Dendritic cell treated with granulocyte-macrophage colony-stimulating factor and Interleukin-4, amounts not matched to agents 40 ng/mL and 50 ng/mL, for 4 days (primary cell): ENCODE data around the gene FAM184A.

ENCODE experiments used
- H3K27ac Mint-ChIP-seq: one replicate; pipeline ENCODE4 v1.8.0; 2022; ENCODE audit warnings: mild to moderate bottlenecking, mixed read lengths
- H3K27me3 Mint-ChIP-seq: one replicate; pipeline ENCODE4 v1.8.0; 2022; ENCODE audit warnings: mild to moderate bottlenecking, mixed read lengths
- H3K36me3 Mint-ChIP-seq: one replicate; pipeline ENCODE4 v1.8.0; 2022; ENCODE audit warnings: low read depth, mixed read lengths
- H3K4me1 Mint-ChIP-seq: one replicate; pipeline ENCODE4 v1.8.0; 2022; ENCODE audit warnings: low read depth, mixed read lengths
- H3K4me3 Mint-ChIP-seq: one replicate; pipeline ENCODE4 v1.8.0; 2022; ENCODE audit warnings: mild to moderate bottlenecking, moderate library complexity, mixed read lengths
- H3K9me3 Mint-ChIP-seq: one replicate; pipeline ENCODE4 v1.8.0; 2022; ENCODE audit warnings: mixed read lengths
- intact Hi-C: fragments of 100-400 bp; cut with micrococcal nuclease; formaldehyde crosslinking; loops from one replicate; pipeline ENCODE4 v1.15.0; 2022

Gene FAM184A

DNA sequence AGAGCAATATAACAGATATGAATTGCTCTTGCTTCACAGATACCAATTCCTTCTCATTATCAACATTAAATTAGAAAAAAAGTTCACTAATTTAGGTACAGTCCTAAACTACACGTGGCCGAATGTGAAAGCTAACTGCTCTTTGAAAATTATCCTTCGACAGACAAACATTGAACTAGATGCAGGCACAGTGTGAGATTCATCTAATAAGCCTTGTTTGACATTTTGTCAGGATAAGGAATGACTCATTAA is 1.1 kb downstream of the FAM184A start:
- H3K27me3 Mint-ChIP-seq: peaks cover 48% of the 10 kb centered on the region
- peaks cover 9% of the 10 kb centered on the region for H3K4me1 Mint-ChIP-seq
- no peak overlapping the region for H3K4me3 Mint-ChIP-seq
- intact Hi-C loops: loop anchor here (10.0 kb wide), 1 partner anchor 143 kb away; the partner anchor contains the start of gene MCM9
- H3K9me3 Mint-ChIP-seq: no peaks in the 10 kb centered on the region
- H3K27ac Mint-ChIP-seq: no peak overlapping the region
- peaks cover 5% of the 10 kb centered on the region for H3K36me3 Mint-ChIP-seq

- Mint-ChIP-seq H3K36me3 (peaks cover 5% of the 10 kb centered on the region), H3K27me3 (peaks cover 48% of the 10 kb centered on the region), H3K9me3 (no peaks in the 10 kb centered on the region), H3K4me1 (peaks cover 9% of the 10 kb centered on the region), H3K27ac (no peak overlapping the region), H3K4me3 (no peak overlapping the region)
- intact Hi-C loops: loop anchor here (10.0 kb wide), 1 partner anchor 142 kb away; the partner anchor contains the start of gene MCM9
Observed at GRCh38 chr6:119076576-119077390, 1.7 kb downstream of the FAM184A start.

DNA sequence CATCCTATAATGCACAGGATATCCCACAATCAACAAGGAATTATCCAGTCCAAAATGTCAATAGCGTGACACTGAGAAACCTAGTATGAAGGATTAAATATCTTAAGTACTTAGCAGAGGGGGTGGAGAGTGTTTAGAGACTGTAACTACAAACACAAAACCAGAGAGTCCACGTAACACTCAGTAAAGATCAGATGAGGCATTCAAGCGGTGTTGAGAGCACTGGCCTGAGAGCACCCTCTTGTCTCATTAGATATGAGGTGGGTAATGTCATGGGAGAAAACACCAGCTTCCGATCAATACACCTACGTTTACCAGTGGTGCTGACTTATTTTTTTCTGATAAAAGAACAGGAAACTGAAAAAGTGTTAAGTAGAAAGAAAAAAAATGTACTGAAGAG is 2.3 kb downstream of the FAM184A start:
- Mint-ChIP-seq H3K27me3 (peaks cover 48% of the 10 kb centered on the region), H3K4me1 (peaks cover 9% of the 10 kb centered on the region), H3K9me3 (no peaks in the 10 kb centered on the region), H3K4me3 (no peak overlapping the region), H3K36me3 (peaks cover 5% of the 10 kb centered on the region), H3K27ac (no peak overlapping the region)
- intact Hi-C loops: loop anchor here (10.0 kb wide), 1 partner anchor 141 kb away; the partner anchor contains the start of gene MCM9

DNA sequence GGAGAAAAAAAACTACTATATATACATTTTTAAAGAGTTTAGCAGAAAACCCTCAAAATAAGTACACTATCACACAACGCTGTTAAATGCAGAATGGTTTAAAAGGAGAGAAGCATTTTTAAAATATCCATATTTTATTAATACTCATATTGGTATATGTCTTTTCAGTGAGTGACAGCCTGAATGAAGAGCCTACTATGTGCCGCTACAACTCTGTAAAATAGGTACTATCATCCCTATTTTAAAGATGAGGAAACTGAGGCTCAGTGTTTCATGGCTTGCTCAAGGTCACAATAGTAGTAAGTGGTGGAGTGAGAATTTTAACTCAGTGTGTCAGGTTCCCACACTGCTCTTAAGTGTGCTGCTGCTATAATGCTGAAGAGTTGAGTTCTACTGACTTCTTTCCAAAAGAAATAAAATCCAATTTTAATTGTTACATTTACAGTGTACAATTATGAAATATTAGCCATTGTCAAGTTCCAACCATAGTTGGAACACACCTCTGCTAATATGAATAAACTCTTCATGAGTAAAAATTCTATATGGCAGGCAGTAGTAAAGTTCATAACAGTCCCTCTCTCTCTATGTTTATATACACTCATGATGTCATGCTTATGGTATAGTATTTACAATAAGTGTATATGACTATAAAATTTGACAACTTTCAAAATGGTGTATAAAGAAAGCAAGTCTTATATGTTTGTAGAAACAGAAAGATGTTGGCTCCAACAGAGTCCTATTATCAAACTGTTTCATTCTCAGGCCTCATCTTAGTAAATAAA is 3.1 kb downstream of the FAM184A start:
- peaks cover 9% of the 10 kb centered on the region for H3K4me1 Mint-ChIP-seq
- H3K27me3 Mint-ChIP-seq: peaks cover 43% of the 10 kb centered on the region
- intact Hi-C loops: loop anchor here (10.0 kb wide), 1 partner anchor 141 kb away; the partner anchor contains the start of gene MCM9
- H3K27ac Mint-ChIP-seq: no peak overlapping the region
- H3K36me3 Mint-ChIP-seq: peaks cover 5% of the 10 kb centered on the region
- no peak overlapping the region for H3K4me3 Mint-ChIP-seq
- no peaks in the 10 kb centered on the region for H3K9me3 Mint-ChIP-seq

DNA sequence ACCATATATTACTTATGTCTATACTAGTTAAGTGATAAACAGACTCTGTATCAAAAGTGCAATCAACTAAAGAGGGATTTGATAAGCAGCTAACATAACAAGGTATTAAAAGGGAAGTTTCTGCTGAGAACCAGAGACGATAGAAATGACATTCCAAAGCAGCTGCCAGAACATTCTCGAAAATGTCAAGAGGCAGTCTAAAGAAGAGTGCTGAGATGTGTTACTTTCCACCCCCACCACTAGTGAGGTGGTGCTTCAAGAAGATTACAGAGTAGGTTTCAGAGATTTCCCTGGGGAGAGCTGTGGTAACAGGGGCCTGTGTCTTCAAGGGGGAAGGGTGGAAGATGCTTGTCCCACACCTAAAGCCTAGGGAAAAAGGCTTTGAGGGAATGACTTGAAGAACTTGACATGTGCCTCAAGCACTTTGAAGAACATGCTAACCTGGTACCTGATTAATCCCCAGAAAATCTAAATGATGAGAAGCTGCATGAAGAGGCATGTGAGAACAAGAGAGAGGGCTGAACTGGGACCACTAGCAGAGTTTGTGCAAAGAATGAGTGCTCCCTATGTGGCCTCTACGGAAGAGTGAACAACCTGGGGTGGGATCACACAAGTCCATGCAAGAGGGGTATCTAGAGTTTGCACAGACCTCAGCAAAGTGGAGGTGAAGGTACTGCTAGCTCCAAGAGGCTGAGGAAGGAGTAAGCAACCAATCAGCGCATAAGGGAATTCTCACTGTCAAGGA is 5.0 kb downstream of the FAM184A start:
- Mint-ChIP-seq H3K4me3 (no peak overlapping the region), H3K4me1 (no peaks in the 10 kb centered on the region), H3K36me3 (no peaks in the 10 kb centered on the region), H3K27ac (no peak overlapping the region), H3K9me3 (no peaks in the 10 kb centered on the region), H3K27me3 (peaks cover 28% of the 10 kb centered on the region)
- intact Hi-C loops: loop anchor here (10.0 kb wide), 1 partner anchor 139 kb away; the partner anchor contains the start of gene MCM9

- Mint-ChIP-seq H3K36me3 (no peaks in the 10 kb centered on the region), H3K27ac (no peak overlapping the region), H3K4me3 (no peak overlapping the region), H3K9me3 (no peaks in the 10 kb centered on the region), H3K27me3 (peaks cover 11% of the 10 kb centered on the region), H3K4me1 (no peaks in the 10 kb centered on the region)
- intact Hi-C loops: loop anchor here (10.0 kb wide), 1 partner anchor 137 kb away; the partner anchor contains the start of gene MCM9
Observed at GRCh38 chr6:119071576-119071975, 6.9 kb downstream of the FAM184A start.

- Mint-ChIP-seq H3K4me1 (no peaks in the 10 kb centered on the region), H3K27me3 (no peaks in the 10 kb centered on the region), H3K9me3 (no peaks in the 10 kb centered on the region), H3K4me3 (no peak overlapping the region), H3K27ac (no peak overlapping the region), H3K36me3 (no peaks in the 10 kb centered on the region)
- intact Hi-C loops: no loop called here
Observed at GRCh38 chr6:119067091-119067490, 11.4 kb downstream of the FAM184A start.

DNA sequence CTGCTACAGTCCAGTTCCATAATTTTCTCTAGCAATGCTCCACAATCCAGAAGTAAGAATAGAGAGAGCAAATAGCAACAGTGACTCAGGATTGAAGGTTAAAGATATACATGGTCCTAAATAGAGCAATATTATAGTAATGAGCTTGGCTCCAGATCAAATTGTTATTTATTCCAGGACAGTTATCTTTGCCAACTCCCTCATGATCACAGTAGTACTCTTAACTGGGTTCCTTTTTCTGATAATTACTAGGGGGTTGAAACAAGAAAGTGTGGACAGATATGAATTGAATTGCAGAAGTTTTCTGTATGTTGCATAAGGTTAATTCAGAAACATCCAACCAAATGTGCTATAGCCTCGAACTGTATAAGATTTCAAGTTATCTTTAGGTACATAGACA is 11.9 kb downstream of the FAM184A start:
- no peak overlapping the region for H3K4me3 Mint-ChIP-seq
- H3K9me3 Mint-ChIP-seq: no peaks in the 10 kb centered on the region
- intact Hi-C loops: no loop called here
- no peaks in the 10 kb centered on the region for H3K4me1 Mint-ChIP-seq
- H3K27ac Mint-ChIP-seq: no peak overlapping the region
- H3K27me3 Mint-ChIP-seq: no peaks in the 10 kb centered on the region
- no peaks in the 10 kb centered on the region for H3K36me3 Mint-ChIP-seq

GRCh38 chr6:119065955-119066354 is 12.5 kb downstream of the FAM184A start:
- intact Hi-C loops: no loop called here
- H3K4me3 Mint-ChIP-seq: no peak overlapping the region

DNA sequence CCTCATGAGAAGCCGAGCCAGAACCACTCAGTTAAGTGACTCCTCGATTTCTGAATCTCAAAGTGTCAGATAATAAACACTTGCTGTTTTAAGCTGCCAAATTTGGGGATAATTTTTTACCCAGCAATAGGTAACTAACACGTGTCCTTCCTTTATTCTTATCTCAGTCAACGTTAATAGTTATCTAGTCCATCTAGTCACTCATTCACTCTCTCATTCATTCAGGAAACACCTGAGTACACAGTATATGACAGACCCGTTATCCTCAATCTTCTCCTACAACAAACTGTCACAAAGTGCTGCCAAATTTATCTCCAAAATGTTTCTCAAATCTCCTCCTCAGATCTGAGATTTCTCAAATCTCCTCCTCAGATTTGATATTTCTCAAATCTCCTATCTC is 13.1 kb downstream of the FAM184A start:
- intact Hi-C loops: no loop called here
- H3K9me3 Mint-ChIP-seq: no peaks in the 10 kb centered on the region
- H3K4me3 Mint-ChIP-seq: no peak overlapping the region
- no peaks in the 10 kb centered on the region for H3K27me3 Mint-ChIP-seq
- peaks cover under 1% of the 10 kb centered on the region for H3K4me1 Mint-ChIP-seq
- no peak overlapping the region for H3K27ac Mint-ChIP-seq
- no peaks in the 10 kb centered on the region for H3K36me3 Mint-ChIP-seq

More at GRCh38 chr6:119065955-119066354, 12.5 kb downstream of the FAM184A start:
- Mint-ChIP-seq H3K4me1 (no peaks in the 10 kb centered on the region), H3K36me3 (no peaks in the 10 kb centered on the region), H3K27ac (no peak overlapping the region), H3K9me3 (no peaks in the 10 kb centered on the region), H3K27me3 (no peaks in the 10 kb centered on the region)

- peaks cover 4% of the 10 kb centered on the region for H3K4me1 Mint-ChIP-seq
- H3K36me3 Mint-ChIP-seq: no peaks in the 10 kb centered on the region
- H3K27ac Mint-ChIP-seq: no peak overlapping the region
- no peaks in the 10 kb centered on the region for H3K9me3 Mint-ChIP-seq
- H3K27me3 Mint-ChIP-seq: no peaks in the 10 kb centered on the region
- H3K4me3 Mint-ChIP-seq: no peak overlapping the region
- intact Hi-C loops: no loop called here
Observed at GRCh38 chr6:119063491-119063890, 15.0 kb downstream of the FAM184A start.

GRCh38 chr6:119061215-119061614 is 17.2 kb downstream of the FAM184A start:
- peaks cover 4% of the 10 kb centered on the region for H3K4me1 Mint-ChIP-seq
- H3K27ac Mint-ChIP-seq: no peak overlapping the region
- no peak overlapping the region for H3K4me3 Mint-ChIP-seq
- intact Hi-C loops: no loop called here
- H3K9me3 Mint-ChIP-seq: no peaks in the 10 kb centered on the region
- no peaks in the 10 kb centered on the region for H3K27me3 Mint-ChIP-seq
- H3K36me3 Mint-ChIP-seq: no peaks in the 10 kb centered on the region

DNA sequence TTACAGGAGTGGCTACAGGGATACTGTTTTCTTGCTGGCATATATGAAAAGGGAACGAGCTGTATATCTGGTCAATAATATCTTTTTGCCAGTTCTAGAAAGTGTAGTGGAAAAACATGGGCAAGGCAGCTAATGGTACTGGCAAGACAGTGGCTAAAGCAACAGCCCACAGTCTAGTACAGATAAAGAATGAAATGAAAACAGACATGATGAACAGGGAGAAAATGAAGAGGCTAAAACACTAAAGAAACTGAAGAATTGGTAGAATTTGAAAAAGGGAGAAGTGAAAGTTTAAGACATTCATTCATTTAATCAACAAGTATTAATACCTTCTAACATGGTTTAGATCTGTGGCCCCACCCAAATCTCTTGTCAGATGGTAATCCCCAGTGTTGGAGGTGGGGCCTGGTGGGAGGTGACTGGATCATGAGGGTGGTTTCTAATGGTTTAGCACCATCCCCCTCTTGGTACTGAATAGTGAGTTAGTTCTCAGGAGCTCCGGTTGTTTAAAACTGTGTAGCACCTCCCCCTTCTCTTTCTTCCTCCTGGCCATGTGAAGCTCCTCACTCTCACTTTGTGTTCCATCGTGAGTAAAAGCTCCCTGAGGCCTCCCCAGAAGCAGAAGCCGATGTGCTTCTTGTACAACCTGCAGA is 18.1 kb downstream of the FAM184A start:
- Mint-ChIP-seq H3K27ac (no peak overlapping the region), H3K4me1 (peaks cover 4% of the 10 kb centered on the region), H3K36me3 (no peaks in the 10 kb centered on the region), H3K4me3 (no peak overlapping the region), H3K9me3 (no peaks in the 10 kb centered on the region), H3K27me3 (no peaks in the 10 kb centered on the region)
- intact Hi-C loops: no loop called here
